DMS79 (cell line): ENCODE results near the gene OCIAD1.
"Not testable (repeated sequence)": the region's sequence is repeated elsewhere in the genome, so short reads cannot be mapped to it uniquely, and the experiment has no call there.

ENCODE experiments used
- DNase-seq: peaks from one replicate; lab custom pipeline; 2025; lab: John Stamatoyannopoulos, UW

Gene OCIAD1

DNA sequence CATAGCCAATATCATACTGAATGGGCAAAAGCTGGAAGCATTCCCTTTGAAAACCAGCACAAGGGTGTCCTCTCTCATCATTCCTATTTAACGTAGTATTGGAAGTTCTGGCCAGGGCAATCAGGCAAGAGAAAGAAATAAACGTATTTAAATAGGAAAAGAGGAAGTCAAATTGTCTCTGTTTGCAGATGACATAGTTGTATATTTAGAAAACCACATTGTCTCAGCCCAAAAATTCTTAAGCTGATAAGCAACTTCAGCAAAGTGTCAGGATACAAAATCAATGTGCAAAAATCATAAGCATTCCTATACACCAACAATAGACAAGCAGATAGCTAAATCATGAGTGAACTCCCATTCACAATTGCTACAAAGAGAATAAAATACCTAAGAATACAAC is 9.5 kb upstream of the OCIAD1 start:
- DNase-seq = not testable (repeated sequence)

DNA sequence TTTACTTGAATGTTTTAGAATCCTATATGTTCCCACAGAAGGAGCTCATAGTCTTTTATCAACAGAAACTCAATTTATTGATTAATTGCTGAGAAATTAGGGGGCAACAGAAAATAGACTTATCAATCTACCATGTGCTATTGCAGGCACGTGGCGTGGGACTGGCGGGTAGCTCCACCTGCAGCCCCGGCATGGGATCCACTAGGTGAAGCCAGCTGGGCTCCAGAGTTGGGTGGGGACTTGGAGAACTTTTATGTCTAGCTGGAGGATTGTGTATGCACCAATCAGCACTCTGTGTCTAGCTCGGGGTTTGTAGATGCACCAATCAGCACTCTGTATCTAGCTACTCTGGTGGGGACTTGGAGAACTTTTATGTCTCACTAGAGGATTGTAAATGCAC is 3.3 kb upstream of the OCIAD1 start:
- DNase-seq = no peak

DNA sequence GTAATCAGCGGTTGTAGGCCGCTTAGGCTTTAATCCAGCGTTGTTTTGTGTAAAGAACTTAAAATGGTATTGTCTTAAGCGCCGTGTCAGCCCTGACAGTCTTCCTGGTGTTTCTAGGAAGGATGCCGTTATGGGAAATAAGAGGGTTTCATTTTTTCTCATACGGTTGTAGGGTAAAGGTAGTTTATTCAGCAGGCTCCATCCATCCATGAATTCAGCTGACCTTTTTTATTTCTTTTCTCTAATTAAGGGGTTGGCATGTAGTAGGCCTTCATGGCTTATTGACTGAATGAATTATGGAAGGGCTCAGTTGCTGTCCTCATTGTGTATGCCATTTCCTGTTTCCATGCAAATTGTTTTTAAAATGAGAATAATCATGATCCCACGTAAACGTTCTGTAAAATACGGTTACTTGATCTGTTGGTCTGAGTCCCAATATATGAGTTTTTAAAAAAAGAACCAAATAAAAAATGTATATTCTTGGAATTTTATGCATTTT is 693 bp downstream of the OCIAD1 start:
- no peak for DNase-seq

DNA sequence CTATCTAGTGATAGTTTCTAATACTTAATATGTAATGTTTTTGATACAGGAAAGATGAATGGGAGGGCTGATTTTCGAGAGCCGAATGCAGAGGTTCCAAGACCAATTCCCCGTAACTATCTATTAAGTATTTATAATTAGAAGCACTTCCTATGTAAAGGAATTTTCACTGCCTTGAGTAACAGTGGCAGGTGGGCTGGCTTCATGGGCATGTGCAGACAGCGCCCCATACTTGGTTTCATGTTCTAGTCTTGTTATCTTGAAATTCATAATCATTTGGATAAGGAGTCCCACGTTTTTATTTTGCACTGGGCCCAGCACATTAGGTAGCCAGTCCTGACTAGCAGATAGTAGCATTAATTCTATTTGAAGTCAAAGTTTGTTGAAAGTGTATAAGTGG is 1.7 kb downstream of the OCIAD1 start:
- DNase-seq = no peak

DNA sequence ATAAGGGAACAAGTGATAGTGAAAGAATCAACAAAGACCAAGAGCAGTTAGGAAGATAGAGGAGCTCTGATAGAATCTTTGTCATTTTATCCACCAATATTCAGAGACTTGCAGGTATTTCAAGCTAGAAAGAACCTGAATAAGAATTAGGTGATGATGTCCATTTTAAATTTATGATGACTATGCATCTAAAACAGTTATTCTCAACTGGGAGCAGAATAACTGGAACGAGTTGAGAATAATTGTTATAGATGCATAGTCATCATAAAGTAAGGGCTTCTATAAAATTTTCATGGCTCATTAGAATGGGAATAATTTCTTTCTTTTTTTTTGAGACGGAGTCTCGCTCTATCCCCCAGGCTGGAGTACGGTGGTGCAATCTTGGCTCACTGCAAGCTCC is 5.8 kb downstream of the OCIAD1 start:
- no peak for DNase-seq

DNA sequence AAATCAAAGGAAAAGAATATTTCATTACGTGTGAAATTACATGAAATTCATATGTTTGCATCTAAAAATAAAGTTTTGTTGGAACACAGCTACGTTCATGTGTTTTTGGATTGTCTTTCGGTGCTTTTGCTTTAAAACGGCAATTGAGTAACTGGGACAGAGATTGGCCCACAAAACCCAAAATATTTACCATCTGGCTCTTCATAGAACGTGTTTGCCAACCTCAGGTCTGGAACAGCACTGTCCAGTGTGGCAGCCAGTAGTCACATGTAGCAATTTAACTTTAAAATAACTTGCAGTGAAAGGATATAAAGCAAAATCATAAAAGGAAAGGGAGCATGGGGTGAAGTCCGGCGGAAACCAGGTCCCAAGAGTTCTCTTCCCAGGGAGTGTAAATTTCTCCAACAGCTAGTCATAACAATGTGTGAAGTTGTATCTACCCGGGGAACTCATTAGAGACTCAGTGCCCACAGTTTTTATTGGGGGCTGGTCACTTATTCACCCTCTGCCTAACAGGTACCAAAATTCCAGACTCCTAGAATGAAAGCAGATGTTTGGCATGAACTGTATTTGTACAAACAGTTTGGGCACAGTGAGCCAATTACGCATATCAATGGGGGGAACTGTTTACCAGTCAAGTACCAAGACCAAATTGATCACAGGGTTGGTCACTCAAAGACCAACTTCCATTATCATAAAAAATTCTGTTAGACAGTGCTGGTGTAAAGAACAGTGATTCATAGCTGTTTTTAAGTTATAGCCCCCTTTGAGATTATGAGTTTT is 10.3 kb downstream of the OCIAD1 start:
- no peak for DNase-seq

DNA sequence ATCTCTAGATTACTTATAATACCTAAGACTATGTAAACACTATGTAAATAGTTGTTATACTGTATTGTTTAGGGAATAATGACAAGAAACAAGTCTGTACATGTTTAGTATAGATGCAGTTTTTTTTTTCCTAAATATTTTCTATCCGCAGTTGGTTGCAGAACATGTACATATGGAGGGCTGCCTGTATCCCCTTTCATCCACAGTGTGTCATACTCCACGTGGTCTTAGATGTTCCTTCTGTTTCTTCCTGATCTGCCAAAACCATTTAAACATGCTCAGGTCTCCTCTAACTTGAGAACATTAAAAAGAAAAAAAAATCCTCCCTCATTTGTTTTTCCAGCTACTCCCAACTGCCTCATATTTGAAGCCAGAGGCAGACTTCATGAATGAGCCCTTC is 14.0 kb downstream of the OCIAD1 start:
- no peak for DNase-seq

DNA sequence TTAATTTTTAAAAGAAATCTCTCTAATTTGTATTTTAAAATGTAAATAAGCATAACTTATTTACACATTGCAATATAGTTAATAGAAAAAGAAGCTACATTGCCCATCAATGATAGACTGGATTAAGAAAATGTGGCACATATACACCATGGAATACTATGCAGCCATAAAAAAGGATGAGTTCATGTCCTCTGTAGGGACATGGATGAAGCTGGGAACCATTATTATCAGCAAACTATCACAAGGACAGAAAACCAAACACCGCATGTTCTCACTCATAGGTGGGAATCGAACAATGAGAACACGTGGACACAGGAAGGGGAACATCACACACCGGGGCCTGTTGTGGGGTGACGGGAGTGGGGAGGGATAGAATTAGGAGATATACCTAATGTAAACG is 17.9 kb downstream of the OCIAD1 start:
- DNase-seq = not testable (repeated sequence)

DNA sequence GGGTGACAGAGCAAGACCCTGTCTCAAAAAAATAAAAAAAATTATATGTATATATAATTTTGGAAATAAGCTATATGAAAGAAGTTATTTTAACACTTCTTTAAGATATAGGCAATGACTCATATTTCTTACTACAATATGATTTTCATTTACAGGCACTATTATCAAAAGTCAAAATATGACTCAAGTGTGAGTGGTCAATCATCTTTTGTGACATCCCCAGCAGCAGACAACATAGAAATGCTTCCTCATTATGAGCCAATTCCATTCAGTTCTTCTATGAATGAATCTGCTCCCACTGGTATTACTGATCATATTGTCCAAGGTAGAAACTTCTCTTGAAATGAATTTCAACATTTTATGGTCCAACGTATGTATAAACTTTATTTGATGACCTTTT is 20.8 kb downstream of the OCIAD1 start:
- no peak for DNase-seq

DNA sequence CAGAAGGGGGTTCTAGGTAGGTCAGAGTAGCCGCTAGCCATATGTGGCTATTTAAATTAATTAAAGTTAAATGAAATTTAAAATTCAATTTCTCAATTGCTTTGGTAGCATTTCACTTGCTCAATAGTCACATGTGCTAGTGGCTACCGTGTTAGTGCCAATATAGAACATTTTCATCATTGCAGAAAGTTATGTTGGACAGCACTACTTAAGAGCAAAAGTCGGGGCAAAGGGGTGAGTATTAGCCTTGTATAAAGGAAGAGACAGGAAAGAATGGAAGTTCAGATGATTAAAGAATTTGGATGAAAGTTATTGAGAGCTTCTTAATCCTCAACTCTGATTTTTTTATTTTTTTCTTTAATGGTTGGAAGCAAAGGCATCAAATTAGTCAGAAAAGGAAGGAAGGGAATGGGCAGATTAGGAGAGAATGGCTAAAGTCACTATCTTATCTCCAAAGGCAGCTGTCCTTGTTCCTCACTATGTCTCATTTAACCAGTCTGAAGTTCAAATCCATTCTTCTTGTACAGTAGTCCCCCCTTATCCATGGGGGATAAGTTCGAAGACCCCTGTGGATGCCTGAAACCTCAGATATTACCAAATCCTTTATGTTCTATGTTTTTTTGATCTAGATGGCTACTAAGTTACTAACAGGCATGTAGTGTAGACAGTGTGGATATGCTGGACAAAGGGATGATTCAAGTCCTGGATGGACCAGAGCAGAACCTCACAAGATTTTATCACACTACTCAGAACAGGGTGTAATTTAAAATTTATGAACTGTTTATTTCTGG is 22.9 kb downstream of the OCIAD1 start:
- no peak for DNase-seq

DNA sequence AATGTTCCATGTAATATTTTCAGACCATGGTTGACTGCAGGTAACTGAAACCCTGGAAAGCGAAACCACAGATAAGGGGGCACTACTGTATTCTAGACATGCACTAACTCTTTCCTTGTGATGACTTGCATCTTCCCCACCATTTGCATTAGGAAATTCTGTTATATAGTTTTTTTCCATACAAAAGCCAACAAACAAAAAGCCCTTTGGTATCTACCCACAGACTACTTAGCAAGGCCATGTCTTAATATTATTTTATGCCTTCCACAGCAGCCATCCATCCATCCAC is 23.5 kb downstream of the OCIAD1 start:
- DNase-seq = no peak

DNA sequence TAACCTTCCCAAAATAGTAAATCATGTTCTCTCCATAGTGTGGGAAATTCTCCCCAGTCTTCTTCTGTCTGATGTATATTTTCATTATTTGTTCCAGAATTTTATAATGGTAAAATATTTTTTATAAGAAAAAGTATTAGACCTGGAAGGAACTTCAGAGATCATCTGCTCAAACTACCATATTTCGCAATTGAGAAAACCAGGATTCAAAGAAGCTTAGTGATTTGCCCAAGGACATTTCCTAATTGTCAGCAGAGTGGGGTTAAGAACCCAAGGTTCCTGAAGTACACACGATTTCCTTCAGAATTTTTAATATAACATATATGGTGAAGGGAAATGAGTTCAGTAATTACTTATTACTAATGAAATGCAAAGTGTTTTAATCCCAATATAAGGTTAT is 24.1 kb downstream of the OCIAD1 start:
- DNase-seq = no peak

DNA sequence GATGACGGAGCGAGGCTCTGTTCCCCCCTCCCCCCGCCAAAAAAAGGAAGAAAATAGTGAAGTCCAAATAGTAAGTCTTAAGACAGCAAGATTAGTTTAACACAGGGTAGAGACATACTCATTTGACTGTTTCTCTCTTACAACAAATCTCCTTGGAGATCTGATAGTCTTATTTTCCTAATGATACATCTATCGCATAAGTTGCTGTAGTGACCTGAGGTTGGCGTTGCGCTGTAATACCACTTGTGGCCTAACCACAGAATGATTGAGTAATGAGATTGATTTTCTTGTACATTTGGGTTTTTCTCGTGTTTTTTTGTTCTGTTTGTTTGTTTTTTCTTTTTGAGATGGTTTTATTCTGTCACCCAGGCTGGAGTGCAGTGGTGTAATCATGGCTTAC is 27.2 kb downstream of the OCIAD1 start:
- DNase-seq = no peak

DNA sequence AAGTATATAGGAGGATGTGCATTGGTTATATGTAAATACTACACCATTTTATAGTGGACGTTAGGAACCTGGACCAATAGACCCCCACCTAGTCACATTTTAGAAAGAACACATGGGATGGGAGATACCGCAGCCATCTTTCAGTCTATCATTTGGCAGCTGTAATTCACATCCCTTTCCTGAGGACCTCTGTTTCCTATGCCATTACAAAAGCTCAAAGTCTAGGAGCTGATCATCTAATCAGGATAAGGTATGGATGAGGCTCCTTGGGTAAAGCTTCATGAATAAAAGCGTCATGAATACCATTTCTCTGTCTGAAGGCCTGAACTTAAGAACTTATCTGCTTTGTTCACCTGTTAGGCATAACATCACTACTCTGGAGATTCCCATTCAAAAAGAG is 31.1 kb downstream of the OCIAD1 start:
- DNase-seq = no peak

DNA sequence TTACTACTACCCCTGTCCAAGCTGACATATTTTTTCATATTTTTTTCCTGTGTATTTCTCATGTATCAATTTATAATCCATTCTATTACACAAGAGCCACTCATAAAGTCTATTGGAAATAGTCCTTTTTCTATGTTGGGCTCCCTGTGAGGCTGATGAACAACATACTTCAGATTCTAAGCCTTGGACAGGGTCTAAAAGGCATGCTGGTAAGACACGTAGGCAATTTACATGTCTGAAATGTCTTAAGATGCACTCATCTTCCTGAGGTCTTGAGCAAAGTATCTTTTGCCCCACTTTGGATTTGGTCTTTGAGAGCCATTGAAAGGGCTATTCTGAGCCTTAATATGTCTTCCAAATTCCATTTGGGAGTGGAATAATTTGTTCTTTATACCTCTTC is 31.8 kb downstream of the OCIAD1 start:
- no peak for DNase-seq

DNA sequence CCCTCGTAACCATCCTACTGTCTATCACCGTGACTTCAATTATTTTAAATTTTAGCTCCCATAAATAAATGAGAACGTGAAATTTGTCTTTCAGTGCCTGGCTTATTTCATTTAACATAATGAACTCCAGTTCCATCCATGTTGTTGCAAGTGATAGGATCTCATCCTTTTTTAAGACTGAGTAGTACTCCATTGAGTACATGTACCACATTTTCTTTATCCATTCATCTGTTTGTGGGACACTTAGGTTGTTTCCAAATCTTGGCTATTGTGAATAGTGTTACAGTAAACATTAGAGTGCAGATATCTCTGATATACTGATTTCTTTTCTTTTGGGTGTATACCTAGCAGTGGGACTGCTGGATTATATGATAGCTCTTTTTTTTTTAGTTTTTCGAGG is 32.8 kb downstream of the OCIAD1 start:
- no peak for DNase-seq

DNA sequence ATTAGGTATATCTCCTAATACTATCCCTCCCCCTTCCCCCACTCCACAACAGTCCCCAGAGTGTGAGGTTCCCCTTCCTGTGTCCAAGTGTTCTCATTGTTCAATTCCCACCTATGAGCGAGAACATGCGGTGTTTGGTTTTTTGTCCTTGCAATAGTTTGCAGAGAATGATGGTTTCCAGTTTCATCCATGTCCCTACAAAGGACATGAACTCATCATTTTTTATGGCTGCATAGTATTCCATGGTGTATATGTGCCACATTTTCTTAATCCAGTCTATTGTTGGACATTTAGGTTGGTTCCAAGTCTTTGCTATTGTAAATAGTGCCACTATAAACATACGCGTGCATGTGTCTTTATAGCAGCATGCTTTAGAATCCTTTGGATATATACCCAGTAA is 33.8 kb downstream of the OCIAD1 start:
- DNase-seq = not testable (repeated sequence)

DNA sequence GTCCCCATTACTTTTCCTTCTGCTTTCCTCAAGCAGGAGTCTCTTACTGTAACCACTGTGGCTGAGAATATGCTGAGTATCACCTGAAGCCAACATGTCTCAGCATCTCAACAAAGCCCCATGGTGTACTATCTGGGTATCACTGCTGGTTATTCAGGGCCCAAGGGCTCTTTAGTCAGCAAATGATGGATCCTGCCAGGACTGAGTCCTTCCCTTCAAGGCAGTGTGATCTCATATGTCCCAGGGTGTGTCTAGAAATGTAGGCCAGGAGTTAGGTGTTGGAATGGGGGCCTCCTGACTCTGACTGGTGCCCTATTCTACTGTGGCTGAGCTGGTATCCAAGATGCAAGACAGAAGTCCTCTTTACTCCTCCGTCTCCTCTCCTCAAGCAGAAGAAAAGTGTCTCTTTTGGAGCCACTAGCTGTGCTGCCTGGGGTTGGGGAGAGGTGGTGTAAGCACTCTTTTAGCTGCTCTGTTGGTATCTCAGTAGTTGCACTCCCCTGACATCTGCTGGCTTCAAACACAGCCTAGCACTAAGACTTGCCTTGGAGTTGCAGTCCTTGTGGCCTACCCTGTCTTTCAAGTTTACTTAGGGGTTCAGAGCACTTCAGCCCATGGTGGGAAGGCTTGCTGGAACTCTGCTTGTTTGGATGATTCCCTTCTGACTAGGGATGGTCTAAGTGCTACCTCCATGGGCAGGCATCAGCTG is 47.1 kb downstream of the OCIAD1 start:
- no peak for DNase-seq

DNA sequence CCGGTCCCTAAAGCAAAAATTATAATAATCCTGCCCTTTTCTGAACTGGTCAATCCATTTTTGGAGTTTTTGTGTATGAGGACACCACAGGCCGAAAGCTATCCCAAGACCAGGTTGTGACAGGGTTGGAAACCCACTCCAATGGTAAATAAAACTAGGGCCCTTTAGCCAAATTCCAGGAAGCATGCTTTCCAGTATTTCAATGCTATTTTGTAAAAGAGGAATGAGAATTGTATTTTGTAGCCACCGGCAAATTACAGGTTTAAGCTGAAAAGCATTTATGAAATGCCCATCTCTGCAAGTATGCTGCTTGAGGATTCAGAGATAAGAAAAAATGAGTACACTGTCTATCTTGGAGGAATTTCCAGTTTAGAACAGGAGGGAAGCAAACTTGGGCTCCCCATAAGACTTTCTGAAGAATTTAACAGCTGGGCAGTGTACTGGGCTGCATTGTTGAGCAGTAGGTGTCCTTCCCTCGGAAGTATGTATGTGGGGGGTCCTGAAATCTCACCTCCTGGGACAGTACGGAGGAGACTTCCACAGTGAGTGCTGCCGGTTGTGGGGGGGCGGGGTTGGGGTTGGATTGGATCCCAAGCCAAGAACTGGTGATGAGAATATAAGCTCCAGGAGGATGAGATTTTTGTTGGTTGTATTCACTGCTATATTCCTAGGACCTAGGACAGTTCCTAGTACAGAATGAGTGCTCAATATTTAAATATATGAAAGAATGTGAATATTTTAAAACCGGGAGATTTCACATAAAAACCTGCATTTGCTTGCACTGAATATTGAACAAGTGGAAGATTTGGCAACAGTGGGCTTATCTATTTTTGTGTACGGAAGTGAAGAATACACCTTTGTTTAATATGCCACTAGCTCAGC is 48.9 kb downstream of the OCIAD1 start:
- no peak for DNase-seq

DNA sequence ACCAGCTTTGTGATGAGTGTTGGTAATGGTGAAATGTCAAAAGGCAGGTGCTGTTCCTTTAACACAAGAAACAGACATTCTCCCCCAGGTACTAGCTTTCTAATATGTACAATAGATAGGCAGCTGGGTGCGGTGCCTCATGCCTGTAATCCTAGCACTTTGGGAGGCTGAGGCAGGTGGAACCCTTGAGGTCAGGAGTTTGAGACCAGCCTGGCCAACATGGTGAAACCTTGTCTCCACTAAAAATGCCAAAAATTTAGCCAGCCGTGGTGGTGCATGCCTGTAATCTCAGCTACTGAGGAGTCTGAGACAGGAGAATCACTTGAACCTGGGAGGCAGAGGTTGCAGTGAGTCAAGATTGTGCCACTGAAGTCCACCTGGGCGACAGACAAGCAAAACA is 50.8 kb downstream of the OCIAD1 start:
- DNase-seq = not testable (repeated sequence)

DNA sequence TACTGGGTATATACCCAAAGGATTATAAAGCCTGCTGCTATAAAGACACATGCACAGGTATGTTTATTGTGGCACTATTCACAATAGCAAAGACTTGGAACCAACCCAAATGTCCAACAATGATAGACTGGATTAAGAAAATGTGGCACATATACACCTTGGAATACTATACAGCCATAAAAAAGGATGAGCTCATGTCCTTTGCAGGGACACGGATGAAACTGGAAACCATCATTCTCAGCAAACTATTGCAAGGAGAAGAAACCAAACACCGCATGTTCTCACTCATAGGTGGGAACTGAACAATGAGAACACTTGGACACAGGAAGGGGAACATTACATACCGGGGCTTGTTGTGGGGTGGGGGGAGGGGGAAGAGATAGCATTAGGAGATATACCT is 58.9 kb downstream of the OCIAD1 start:
- DNase-seq = not testable (repeated sequence)

DNA sequence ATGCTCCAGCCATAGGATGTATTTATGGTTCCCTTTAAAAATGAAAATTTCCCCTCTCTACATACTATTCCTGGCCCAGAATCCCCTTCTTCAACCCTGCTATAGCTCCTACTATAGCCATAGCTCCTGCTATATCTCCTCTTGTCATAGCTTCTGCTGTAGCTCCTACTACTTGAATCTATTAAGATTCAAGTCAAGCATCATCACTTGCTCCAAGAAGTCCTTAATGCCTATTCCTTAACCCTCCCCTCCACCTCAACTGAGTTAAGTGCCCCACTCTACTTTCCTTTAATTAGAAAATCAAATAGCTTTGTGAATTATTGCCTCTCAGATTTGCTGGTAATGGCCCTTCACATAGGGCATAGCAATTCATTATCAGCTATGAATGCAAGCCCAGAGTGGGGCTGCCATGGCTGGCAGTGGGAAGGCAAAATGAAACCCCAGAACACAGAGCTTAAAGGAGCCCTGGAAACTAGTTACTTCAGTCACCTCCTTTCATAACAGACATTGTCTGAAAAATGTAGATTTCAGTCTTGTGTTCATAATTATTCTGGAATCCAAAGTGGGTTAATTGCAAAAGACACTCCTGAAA is 60.2 kb downstream of the OCIAD1 start:
- peak; percentile 90 for DNase-seq
